Measurements from ENCODE around the gene MGAT1.

- no peak for TF ChIP-seq EP300 (conservative IDR thresholded peaks at IDR 0.05; ENCODE audit: poor library complexity, severe bottlenecking)
- TF ChIP-seq SMC3 (conservative IDR thresholded peaks at IDR 0.05; ENCODE audit: poor library complexity) = no peak
- no peak for TF ChIP-seq CTCF (IDR thresholded peaks at IDR 0.05; ENCODE audit: poor library complexity, severe bottlenecking)
- no peak for TF ChIP-seq REST (IDR thresholded peaks at IDR 0.05; ENCODE audit: borderline replicate concordance)
- TF ChIP-seq EZH2 (IDR thresholded peaks at IDR 0.05; ENCODE audit: borderline replicate concordance, insufficient read depth, low read length, poor library complexity, severe bottlenecking) = no peak
- no peak for TF ChIP-seq TAF1 (IDR thresholded peaks at IDR 0.05; ENCODE audit: low read depth)
- no peak for TF ChIP-seq RAD21 (conservative IDR thresholded peaks at IDR 0.05)
These were observed 59.9 kb downstream of the MGAT1 start for GRCh38 chr5:180742727-180743126.
